NCI-H1694 (cell line): Measurements from ENCODE around the gene IGF1R.

ENCODE experiments used
- DNase-seq: peaks from one replicate; lab custom pipeline; 2025; lab: John Stamatoyannopoulos, UW

Gene IGF1R

DNA sequence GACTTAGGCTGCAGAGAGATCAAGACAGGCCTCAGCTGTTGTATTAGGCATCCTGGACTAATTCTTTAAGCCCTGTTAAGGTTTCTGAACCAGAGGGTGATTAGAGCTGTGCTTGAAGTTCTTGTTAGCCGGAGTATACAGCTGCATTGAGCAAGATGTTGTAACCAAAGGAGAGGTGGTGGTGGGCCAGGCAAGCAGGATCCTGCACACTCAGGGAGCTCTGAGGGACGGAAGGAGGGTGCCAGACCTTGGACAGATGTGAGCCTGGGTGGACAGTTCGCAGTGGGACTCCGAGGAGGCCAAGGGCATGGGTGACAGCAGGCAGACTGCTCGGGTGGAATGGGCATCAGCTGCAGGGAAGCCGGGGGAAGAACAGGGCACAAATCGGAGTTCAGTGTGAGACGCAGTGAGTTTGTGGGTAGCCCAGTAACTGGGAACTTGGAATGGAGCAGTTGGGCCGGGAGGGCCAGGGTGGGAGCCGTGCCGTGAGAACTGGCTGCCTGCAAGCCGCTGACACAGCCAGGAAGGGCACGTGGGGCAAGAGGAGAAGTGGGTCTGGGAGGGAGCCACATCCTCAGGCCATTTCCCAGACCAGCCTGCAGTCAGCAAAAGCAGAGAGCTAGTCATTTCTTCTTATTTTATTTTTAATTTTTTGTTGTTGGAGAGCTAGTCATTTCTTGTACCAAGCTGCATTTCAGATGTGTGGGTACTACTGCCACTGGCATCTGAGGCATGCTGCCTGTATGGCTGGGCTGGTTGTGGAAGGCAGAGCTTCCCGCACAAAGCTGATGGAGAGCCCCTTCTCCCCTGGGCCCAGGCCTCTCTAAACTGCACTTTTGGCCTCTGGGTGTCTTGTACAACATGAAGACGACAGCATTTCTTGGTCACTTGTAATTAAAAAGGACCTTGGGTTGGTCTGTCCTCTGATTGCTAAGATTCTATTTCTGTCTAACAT, 298.2 kb downstream of the IGF1R start:
- no peak for DNase-seq

DNA sequence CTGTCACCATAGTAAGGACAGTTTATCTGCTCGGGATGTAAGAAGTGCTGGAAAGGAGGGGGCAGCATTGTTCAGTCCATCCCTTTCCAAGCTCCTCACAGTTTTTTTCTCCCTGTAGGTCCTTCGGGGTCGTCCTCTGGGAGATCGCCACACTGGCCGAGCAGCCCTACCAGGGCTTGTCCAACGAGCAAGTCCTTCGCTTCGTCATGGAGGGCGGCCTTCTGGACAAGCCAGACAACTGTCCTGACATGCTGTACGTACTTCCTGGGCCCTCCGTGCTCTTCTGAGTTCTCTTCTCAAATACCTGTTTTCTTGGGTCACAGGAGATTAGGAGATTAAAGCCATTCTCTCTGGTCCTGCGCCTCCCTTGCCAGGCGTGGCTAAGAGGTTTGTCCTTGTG, 300.1 kb downstream of the IGF1R start:
- DNase-seq: no peak

DNA sequence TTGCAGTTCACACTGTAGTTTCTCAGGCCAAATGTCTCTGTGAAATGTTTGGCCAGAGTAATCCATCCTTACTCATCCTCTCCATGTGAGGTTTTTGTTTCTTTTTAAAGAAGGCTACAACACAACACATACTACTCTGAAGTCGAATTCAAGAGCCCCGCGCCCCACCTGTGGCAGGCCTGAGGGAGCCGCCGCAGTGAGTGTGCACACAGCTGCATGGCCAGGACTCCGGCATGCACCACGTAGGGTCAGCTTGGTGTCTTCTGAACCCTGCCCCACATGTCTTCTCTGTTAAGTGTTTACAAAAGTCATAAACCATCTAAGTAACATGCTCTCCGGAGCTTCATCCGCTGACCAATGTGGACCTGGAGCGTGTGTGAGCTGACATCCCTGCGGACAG, 300.6 kb downstream of the IGF1R start:
- no peak for DNase-seq

DNA sequence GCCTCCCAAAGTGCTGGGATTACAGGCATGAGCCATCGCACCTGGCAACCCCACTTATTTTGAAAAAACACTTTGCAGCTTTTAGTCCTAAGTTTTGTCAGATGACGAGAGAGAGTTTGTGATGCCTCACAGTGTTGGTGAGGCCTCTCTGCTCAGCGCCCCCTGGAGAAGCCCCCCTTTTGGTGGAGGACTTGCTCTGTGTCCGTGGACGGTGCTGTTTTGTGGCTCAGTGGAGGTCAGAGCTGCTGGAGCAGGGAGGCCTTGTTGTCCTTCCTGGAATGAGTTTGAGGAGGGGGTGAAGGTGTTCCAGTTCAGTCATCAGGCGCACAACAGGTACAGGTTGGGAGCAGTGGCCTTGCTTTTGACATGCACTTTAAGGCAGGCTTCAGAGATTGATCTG, 301.3 kb downstream of the IGF1R start:
- DNase-seq: no peak

DNA sequence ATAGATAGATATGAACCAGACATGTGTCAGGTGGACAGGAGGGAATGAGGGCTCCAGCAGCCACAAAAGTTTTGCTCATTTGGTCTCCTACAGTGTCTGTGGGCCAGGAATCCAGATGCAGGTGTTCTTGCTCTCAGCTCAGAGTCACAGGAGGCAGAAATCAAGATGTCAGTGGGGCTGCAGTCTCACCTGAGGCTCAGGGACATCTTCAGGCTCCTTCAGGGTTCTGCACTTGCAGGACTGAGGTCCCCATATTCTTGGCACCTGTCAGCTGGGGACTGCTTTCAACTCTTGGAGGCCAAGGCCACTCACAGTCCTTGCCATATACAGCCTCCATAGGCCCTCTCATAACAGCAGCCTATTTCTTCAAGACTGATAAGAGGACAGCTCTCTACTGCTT, 301.9 kb downstream of the IGF1R start:
- DNase-seq: no peak

DNA sequence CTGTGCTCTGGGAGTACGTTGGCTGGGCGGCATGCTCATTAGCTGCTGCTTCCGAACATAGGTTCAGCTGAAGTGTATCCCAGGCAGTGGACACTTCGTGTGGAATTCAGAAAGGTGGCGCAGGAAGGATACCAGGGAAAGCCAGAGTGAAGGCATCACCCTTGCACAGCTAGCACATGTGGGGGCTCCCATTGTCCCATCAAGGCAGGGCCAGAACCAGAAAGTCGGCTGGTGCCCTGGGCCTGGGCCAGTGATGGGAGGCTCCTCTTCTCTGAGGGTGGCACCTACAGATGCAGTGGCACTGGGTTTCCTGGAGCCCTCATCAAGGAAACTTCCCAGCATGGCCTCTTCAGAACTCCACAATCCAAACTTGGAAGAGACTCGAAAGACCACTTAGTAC, 302.7 kb downstream of the IGF1R start:
- no peak for DNase-seq

DNA sequence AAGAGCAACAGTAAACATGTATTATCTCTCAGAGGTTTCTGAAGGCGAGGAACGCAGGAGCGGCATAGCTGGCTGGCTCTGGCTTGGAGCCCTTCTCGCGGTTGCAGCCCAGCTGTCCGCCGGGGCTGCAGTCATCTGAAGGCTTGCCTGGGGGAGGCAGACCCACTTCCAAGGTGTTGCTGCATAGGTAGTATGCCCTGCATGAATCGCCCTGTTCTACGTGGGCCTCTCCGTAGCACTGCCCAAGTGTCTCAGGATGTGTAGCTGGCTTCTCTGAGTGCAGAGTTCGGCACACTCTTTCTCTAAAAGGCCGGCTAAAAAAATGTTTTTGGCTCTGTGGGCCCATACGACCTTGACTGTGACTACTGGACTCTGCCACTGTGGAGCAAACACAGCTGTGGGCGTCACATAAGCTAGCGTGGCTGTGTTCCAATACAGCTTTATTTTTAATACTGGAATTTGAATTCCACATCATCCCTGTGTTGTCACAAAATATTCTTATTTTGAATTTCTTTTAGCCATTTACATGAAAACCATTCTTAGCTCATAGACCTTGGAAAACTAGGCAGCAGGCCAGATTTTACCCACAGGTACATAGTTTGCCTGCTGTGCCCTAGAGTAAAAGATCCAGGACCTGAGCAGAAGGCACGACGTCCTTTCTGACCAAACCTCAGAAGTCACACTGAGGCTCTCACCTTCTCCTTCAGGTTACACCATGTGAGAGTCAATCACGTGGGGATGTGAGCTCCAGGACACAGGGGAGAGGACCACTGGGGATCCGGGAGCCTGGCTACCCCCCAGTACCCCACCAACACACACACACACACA, 303.4 kb downstream of the IGF1R start:
- DNase-seq: no peak

DNA sequence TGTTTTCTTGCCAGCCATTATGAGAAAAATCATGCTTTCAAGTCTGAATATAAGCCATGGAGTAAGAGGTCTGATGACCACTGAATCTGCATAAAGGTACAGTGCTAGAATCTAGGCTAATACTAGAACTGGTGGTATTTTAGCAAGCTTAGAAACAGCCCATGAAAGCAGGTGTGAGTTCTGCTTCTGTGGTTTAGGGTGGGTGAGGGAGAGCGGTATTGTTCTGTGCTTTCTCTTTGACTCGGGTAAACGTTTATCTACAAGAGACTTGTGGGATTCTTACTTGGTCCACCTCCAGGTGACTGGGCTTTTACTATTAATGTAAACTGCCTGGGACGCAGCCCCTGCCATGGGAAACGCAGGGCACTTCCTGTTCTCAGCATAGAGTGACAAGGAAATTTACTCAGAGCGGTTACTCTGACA, 304.1 kb downstream of the IGF1R start:
- DNase-seq: no peak

DNA sequence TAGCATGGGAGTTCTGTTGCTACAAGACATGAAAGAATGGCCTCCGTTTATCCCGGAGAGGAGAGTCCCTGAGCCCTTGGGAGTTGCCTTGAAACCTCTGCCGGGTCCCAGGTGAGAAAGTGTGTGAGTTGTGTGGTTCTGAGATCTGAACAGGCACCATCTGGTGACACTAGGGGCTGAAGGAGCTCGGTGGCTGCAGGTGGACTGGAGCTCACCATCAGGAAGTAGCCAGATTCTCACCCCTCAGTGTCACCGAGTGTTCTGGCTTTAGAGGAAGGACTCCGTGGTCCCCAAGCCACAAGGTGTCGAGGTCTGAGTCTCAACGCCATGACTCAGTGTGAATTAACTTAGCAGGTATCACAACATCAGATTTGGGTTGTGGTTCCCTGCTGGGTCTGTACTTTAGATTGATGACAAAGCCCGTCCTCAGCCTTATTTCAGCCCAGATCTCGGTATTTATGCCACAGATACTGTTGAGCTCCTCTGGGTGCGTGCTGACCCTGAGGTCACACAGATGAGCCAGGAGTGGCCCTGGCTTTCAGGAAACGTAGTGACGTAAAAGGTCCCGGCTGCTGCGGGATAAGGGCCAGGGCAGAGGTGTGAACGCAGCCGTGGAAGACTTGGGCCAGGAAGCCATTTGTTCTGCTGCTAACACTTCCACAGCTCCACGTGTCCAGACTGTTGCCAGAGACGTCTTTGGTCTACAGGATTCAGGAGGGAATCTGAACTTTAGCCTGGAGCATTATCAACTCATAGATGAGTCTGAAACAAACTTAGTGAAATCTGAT, 304.9 kb downstream of the IGF1R start:
- DNase-seq: no peak

DNA sequence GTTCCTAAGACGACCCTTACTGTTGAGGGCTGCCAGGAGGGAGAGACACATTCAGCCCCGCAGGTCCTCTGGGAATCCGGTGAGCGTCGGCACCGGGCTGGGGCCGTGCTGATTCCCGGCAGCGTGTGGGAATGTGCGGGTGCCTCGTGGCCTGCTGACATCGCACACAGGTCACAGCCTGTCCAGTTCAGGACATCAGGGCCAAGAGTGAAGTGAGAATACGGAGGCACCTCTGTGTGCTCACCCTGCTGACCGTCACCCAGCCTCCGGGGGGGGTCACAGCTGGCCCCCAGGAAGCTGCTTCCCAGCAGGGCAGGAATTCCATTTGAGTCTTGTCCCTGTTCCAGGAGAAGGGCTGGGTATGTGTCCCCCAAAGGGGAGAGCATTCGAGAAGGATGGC, 305.6 kb downstream of the IGF1R start:
- DNase-seq: no peak

DNA sequence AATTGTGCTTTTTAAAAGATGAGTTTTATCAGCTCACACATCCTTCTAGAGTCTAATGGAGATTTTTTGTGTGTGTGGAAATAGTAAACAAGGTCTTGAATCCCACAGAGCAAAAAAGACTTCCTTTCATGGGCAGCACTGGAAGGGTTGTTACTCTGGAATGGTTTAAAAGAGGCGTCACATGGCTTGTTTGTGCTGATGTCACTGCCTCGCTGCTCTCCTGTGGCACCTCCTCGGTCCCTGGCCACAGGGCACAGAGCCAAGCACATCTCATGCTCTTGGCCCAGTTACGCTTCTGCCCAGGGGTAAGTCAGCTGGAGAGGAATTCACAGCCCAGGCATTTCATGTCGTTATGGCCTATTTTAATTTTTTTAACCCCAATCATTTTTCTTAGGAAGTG, 306.1 kb downstream of the IGF1R start:
- DNase-seq: no peak

DNA sequence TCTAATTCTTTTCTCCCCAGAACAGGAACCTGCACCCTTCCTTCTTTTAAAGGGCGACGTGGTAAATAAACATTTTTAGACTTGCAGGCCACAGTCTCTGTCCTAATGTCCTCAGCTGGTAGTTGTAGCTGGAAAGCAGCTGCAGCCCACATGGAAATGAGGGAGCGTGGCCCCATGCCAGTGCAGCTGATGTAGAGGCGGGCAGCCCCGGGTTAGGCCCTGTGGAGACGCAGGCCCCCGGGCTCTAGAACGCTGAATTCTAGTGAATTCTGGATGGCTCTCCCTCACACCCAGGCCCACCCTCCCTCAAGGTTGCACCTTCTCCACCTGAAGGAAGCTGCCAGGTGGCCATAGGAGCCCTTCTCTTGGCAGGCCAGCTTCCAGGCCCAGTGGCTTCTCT, 307.0 kb downstream of the IGF1R start:
- no peak for DNase-seq

DNA sequence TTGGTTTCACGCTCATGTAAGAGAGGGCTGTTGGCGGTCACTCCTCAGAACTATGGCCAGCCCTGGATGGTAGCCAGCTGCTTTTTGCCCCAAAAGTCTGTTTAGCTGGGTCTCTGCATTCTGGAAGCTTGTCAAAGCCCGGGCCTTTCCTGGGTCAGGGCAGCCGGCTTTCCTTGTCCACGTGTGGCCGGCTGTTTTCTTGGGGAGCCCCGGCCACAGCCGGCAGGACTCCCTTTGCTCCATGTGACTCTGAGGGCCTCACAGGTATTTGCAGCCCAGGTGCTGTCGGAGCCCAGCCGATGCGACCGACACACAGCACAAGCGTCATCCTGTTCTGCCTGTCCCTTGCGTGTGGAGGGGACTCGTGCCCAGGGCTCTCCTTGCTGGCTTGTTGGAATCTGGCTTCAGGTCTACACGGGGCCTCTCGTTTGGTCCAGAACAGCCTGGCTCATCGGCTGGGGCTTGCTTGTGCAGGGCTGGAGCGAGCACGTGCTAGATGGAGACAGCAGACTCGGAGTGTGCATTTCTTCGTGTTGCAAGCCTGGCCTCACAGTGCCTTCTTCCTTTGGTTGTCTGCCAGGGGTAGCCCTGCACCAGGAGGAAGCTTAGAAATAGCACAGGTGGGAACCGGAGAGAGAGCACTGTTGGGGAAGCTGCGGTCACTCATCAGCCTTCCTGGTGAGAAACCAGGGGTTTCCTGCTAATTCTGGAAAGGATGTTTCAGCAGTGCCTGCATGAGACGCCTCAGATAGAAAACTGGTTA, 307.8 kb downstream of the IGF1R start:
- no peak for DNase-seq

DNA sequence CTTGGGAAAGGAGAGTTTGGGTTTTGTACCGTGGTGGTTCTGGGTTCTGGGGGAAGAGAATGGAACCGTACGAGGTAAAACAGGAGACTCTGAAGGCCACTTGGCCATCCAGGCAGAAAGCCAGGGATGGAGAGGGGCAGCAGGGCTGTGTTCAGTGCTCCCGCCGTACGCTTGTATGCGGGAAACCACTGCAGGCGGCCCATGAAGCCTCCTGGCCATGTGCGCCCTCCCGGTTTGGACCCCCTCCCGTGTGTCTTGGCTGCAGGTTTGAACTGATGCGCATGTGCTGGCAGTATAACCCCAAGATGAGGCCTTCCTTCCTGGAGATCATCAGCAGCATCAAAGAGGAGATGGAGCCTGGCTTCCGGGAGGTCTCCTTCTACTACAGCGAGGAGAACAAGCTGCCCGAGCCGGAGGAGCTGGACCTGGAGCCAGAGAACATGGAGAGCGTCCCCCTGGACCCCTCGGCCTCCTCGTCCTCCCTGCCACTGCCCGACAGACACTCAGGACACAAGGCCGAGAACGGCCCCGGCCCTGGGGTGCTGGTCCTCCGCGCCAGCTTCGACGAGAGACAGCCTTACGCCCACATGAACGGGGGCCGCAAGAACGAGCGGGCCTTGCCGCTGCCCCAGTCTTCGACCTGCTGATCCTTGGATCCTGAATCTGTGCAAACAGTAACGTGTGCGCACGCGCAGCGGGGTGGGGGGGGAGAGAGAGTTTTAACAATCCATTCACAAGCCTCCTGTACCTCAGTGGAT, 308.6 kb downstream of the IGF1R start:
- no peak for DNase-seq

DNA sequence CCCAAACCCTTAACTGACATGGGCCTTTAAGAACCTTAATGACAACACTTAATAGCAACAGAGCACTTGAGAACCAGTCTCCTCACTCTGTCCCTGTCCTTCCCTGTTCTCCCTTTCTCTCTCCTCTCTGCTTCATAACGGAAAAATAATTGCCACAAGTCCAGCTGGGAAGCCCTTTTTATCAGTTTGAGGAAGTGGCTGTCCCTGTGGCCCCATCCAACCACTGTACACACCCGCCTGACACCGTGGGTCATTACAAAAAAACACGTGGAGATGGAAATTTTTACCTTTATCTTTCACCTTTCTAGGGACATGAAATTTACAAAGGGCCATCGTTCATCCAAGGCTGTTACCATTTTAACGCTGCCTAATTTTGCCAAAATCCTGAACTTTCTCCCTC, 309.3 kb downstream of the IGF1R start:
- DNase-seq: no peak

DNA sequence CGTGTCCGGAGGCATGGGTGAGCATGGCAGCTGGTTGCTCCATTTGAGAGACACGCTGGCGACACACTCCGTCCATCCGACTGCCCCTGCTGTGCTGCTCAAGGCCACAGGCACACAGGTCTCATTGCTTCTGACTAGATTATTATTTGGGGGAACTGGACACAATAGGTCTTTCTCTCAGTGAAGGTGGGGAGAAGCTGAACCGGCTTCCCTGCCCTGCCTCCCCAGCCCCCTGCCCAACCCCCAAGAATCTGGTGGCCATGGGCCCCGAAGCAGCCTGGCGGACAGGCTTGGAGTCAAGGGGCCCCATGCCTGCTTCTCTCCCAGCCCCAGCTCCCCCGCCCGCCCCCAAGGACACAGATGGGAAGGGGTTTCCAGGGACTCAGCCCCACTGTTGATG, 309.7 kb downstream of the IGF1R start:
- DNase-seq: no peak

DNA sequence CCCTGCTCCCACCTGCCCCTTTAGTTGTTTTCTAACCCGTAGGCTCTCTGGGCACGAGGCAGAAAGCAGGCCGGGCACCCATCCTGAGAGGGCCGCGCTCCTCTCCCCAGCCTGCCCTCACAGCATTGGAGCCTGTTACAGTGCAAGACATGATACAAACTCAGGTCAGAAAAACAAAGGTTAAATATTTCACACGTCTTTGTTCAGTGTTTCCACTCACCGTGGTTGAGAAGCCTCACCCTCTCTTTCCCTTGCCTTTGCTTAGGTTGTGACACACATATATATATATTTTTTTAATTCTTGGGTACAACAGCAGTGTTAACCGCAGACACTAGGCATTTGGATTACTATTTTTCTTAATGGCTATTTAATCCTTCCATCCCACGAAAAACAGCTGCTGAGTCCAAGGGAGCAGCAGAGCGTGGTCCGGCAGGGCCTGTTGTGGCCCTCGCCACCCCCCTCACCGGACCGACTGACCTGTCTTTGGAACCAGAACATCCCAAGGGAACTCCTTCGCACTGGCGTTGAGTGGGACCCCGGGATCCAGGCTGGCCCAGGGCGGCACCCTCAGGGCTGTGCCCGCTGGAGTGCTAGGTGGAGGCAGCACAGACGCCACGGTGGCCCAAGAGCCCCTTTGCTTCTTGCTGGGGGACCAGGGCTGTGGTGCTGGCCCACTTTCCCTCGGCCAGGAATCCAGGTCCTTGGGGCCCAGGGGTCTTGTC, 310.7 kb downstream of the IGF1R start:
- DNase-seq: no peak

DNA sequence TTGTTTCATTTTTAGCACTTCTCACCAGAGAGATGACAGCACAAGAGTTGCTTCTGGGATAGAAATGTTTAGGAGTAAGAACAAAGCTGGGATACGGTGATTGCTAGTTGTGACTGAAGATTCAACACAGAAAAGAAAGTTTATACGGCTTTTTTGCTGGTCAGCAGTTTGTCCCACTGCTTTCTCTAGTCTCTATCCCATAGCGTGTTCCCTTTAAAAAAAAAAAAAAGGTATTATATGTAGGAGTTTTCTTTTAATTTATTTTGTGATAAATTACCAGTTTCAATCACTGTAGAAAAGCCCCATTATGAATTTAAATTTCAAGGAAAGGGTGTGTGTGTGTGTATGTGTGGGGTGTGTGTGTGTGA, 311.3 kb downstream of the IGF1R start:
- no peak for DNase-seq

DNA sequence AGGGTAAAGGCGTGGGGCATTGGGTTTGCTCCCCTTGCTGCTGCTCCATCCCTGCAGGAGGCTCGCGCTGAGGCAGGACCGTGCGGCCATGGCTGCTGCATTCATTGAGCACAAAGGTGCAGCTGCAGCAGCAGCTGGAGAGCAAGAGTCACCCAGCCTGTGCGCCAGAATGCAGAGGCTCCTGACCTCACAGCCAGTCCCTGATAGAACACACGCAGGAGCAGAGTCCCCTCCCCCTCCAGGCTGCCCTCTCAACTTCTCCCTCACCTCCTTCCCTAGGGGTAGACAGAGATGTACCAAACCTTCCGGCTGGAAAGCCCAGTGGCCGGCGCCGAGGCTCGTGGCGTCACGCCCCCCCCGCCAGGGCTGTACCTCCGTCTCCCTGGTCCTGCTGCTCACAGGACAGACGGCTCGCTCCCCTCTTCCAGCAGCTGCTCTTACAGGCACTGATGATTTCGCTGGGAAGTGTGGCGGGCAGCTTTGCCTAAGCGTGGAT, 312.3 kb downstream of the IGF1R start:
- DNase-seq: no peak

DNA sequence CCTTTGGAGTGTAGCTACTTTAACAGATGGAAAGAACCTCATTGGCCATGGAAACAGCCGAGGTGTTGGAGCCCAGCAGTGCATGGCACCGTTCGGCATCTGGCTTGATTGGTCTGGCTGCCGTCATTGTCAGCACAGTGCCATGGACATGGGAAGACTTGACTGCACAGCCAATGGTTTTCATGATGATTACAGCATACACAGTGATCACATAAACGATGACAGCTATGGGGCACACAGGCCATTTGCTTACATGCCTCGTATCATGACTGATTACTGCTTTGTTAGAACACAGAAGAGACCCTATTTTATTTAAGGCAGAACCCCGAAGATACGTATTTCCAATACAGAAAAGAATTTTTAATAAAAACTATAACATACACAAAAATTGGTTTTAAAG, 315.1 kb downstream of the IGF1R start:
- no peak for DNase-seq
